ENCODE results near the gene MED7.

Gene MED7

GRCh38 chr5:157162919-157163510, 20.4 kb upstream of the MED7 start:
- DNase-seq (ENCODE audit: low read depth in 2 of 2), result no peak

GRCh38 chr5:157161996-157162395, 19.3 kb upstream of the MED7 start:
- DNase-seq (ENCODE audit: low read depth in 2 of 2), result no peak

DNA sequence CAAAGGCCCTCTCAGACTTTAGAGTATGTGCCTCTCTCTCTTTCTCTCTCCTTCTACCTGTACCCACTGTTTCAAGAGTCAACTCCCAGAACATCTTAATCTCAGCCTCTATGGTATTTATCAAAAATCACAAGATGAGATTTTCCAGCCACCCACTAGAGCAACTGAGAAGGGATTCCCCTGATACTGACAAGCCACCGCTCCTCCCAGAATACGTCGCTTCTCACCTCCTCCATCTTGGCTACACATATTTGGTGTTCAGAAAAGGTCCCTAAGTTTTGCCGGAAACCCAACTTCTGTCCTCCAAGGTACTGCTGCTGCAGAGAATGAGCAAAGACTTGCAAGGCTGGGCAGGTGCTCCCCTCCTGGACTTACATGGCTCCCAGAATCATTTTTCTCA, 17.3 kb upstream of the MED7 start:
- no peak for DNase-seq (ENCODE audit: low read depth in 2 of 2)

DNA sequence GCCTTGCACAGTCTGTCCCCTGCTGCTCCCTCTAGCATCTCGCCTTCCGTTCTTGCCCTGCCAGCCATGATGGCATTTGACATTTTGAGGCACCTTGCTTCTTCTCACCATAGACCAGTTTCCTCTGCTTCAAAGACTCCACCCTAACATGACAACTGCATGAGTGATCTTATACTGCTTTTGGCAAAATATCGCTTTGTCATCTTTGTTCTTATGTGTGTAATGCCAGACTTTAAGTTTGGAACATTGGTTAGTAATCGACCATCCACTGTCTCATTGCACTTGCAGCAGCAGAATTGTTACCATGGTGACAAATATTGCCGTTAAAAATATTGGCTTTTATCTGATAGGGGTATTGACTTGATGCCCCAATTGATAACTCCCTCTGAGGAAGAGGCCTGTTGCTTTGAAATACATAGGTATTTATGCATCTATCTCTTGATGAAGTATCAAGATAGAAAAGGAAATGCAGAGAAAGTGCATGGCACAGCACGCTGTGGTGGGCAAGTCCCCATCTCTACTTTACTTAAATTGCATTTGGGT, 16.6 kb upstream of the MED7 start:
- DNase-seq (ENCODE audit: low read depth in 2 of 2), result no peak

DNA sequence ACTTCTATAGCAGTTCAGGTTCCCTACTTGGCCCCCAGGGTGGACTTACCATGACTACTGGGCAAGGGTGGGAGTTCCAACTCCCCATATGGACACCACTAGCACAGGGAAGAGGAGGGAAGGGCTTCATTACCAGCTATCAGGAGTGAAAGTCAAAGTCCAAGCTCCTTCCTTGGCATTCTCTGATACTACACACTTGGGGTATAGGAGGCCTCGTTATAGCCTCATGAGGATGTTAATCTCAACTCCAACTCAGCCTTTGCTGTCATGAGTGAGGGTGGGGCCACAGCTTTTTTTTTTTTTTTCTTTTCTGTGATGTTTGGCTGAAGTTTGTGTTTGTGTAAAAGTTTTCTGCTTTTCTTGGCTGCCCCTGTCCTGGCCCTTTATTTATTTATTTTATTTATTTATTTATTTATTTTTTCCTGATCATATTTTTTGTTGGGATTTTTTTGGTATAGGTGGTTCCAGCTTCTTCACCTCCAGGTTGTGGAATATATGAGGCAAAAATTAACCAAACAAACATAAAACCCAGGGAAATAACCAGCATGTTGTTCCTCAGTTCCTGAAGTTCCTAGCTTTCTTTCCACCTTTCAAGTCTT, 14.7 kb upstream of the MED7 start:
- no peak for DNase-seq (ENCODE audit: low read depth in 2 of 2)

GRCh38 chr5:157155297-157155696, 12.6 kb upstream of the MED7 start:
- DNase-seq (ENCODE audit: low read depth in 2 of 2), result no peak

DNA sequence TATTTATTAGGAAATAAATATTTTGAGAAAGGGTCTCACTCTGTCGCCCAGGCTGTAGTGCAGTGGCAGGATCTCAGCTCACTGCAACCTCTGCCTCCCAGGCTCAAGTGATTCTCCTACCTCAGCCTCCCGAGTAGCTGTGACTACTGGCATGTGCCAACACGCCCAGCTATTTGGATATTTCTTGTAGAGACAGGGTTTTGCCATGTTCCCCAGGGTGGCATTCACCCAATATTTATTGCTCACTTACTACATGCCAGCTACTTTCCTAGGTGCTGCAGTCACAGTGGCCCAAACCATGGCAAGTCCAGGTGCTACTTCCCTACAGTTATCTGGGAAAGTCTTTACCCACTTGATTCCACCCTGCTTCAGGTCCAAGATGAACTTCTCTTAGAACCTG, 8.3 kb upstream of the MED7 start:
- no peak for DNase-seq (ENCODE audit: low read depth in 2 of 2)

GRCh38 chr5:157148734-157149615, 6.3 kb upstream of the MED7 start:
- DNase-seq (ENCODE audit: low read depth in 2 of 2), result peak; percentile 59 to 86

DNA sequence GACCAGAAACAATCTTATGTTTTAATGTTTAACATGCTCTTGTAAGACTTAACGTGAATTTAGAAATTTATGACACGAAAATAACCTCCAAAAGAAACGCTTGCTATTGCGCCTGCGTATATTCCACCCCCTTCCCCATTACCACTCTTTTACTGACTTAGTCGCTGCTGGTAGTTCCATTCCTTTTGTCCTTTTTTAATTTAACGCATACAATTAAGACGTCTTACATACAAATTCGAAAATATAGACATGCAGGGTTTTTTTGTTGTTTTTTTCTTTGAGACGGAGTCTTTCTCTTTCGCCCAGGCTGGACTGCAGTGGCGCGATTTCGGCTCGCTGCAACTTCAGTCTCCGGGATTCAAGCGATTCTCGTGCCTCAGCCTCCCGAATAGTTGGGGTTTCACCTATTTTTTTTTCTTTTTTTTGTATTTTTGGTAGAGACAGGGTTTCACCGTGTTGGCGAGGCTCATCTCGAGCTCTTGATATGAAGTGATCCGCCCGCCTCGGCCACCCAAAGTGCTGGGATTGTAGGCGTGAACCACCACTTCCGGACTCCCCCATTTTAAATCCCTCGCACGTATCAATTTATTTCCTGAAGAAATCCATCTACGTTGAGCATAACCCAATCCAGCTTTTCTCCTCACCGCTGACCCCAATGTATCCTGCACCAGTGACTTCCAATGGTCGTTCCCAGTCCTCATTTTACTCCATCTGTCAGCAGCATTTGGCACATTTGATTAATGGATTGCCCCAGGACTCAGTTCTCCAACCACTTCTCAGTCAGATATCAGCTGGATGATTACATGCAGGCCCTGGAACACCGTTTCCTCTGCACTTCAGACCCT, 684 bp upstream of the MED7 start:
- DNase-seq (ENCODE audit: low read depth in 2 of 2), result peak in 1 of 2 donors; percentile 28

DNA sequence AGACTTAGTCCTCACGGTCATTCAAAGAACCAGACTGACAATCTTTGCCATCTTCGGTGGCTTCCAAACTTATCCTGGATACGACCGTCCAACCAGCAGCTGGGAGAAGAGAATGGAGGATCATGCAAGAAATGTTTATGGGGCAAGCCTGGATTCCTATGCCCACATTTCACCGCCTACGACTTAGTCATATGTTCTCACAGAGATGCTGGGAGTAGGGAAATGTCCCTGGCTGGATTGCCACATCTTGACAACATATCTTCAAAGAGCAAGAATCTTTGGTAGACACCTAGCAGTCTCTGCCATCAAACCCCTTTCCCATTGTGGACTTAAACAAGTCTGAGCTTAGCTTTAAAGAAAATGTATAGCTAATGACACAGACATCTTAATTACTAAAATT, 5.0 kb downstream of the MED7 start:
- DNase-seq (ENCODE audit: low read depth in 2 of 2), result no peak

DNA sequence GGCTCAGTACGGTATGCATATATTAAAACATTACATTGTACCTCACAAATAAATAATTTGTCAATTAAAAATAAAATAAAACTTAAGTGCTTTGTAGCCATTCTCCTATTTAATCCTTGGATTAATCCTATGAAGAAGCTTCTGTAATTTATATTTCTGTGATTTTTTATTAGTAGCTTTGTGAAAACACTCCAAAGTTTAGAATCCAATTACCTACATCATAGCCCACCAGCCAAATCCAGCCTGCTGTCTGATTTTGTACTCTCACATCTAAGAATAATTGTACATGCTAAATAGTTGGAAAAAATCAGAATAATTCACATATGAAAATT, 10.4 kb downstream of the MED7 start:
- no peak for DNase-seq (ENCODE audit: low read depth in 2 of 2)

DNA sequence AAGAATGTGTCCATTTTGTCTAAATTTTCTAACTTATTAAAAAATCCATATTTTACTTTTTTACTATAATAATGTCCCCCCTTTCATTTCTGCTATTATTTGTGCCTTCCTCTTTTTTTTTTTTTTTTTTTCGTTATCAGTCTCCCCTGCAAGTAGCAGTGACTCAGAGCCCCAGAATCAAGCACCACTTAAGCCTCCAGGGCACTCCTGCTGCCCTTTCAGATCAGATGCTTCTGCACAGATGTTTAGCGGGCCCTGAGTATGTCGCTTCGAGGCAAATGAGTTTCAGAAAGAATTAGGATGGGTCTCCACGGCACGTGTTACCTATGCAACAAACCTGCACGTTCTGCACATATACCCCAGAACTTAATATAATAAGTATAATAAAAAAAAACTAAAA, 11.7 kb downstream of the MED7 start:
- DNase-seq (ENCODE audit: low read depth in 2 of 2), result no peak

- no peak for DNase-seq (ENCODE audit: low read depth in 2 of 2)
Observed at GRCh38 chr5:157121709-157122108, 21.0 kb downstream of the MED7 start.

GRCh38 chr5:157120102-157120501, 22.6 kb downstream of the MED7 start:
- no peak for DNase-seq (ENCODE audit: low read depth in 2 of 2)

DNA sequence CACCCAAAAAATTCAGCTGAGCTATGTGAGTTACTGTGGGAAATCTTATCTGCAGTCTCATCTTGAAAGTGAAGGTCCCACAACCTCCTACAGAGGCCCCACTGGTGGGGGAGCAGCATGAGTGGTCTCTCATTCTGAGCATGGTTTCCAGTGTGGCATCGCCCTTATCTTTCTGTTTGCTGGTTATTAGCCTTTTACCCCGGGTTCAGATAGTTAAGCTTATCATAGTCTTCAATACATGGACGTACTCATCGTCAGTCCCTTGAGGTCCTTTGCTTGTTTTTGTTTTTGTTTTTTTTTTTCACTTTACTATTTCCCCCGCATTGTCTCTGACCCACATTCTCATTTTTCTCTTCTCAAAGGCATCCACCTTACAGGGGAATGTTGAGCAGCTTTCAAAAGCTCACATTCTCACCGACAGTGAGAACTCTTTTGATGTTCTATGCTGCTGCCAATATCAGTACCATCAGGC, 26.1 kb downstream of the MED7 start:
- DNase-seq (ENCODE audit: low read depth in 2 of 2), result peak in 1 of 2 donors; percentile 6

- DNase-seq (ENCODE audit: low read depth in 2 of 2), result no peak
Observed at GRCh38 chr5:157115502-157115901, 27.2 kb downstream of the MED7 start.

DNA sequence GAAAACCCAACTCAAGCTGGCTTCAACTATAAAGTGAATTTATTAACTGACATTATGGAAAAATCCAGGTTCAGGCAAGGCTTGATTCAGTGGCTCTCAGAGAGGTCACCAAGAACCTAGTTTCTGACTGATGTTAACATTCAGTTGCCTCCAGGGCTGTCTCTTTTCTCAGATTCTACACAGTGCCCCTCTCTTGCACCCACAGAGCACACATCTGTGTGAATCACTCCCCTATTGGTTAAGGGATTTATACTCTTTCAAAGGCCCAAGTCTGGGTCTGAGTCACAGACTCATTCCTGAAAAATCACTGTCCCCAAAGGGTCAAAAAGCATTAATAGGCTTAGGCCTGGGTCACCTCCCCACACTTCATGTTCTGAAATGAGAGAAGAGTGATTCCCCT, 27.7 kb downstream of the MED7 start:
- DNase-seq (ENCODE audit: low read depth in 2 of 2), result no peak

- no peak for DNase-seq (ENCODE audit: low read depth in 2 of 2)
Observed at GRCh38 chr5:157113002-157113401, 29.7 kb downstream of the MED7 start.

DNA sequence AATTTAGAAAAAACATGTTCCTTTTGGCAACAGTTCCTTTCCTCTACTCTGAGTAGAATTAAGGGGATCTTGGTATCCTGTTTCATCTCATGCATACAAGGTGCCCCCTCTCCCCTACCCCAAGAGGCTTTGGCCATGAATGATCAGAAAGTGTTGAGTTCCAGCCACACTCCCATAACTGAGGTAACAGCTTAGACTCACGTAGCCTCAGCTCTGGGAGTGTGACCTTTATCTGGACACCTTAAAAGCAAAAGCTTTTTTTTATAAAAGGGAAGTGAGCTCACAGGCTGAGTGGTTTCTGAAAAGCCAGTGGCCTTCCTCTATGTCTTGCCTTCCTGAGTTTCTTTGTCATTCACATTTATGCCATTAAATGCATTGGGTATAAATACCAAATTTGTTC, 32.9 kb downstream of the MED7 start:
- no peak for DNase-seq (ENCODE audit: low read depth in 2 of 2)

GRCh38 chr5:157108976-157109375, 33.7 kb downstream of the MED7 start, which contains the start of gene HAVCR2:
Gene HAVCR2, minus strand, starts transcription at chr5:157109044. Its CDS starts 61 bp downstream, at chr5:157108983.
- peak in 1 of 2 donors; percentile 6 for DNase-seq (ENCODE audit: low read depth in 2 of 2)

GRCh38 chr5:157107508-157107907, 35.2 kb downstream of the MED7 start:
- DNase-seq (ENCODE audit: low read depth in 2 of 2), result no peak

Data from stimulated activated CD4-positive, alpha-beta T cell treated with anti-CD3 and anti-CD28 coated beads, Interleukin-1b, Interleukin-23, amount 100 ng/mL, for 4 hours (primary cell).